Tibial nerve (tissue), 4 donors: ENCODE results near the gene RUNX2. TPM values are rescaled to one million over a fixed set of nuclear protein-coding genes. Genes with fewer than 3 reads are reported as not detected.

Source experiments
- DNase-seq, 2 donors: peaks; one replicate each; pipeline ENCODE4 v3.0.0-alpha.2; 2019; ENCODE audit warnings: low spot score in 2 of 2
- H3K27ac ChIP-seq, 4 donors: fragments of 200-600 bp; sonication (generic) in 3 of 4; one replicate each; pipeline ENCODE4 v1.5.1; 2017 to 2019; ENCODE audit warnings: mild to moderate bottlenecking in 1 of 4
- H3K27me3 ChIP-seq, 2 donors: fragments of 200-600 bp; sonication (generic) in 1 of 2; one replicate each; pipeline versions ENCODE4 v1.5.1 to v1.6.0; 2017 to 2019
- H3K36me3 ChIP-seq, 3 donors: fragments of 200-600 bp; sonication (generic); one replicate each; pipeline ENCODE4 v1.5.1; 2018 to 2019
- H3K4me1 ChIP-seq, 4 donors: fragments of 200-600 bp; sonication (generic) in 3 of 4; one replicate each; pipeline ENCODE4 v1.5.1; 2017 to 2019
- H3K4me3 ChIP-seq, 4 donors: fragments of 200-600 bp; sonication (generic) in 3 of 4; one replicate each; pipeline ENCODE4 v1.5.1; 2017 to 2019; ENCODE audit warnings: mild to moderate bottlenecking in 1 of 4, moderate library complexity in 1 of 4
- H3K9me3 ChIP-seq, 4 donors: fragments of 200-600 bp; sonication (generic) in 3 of 4; one replicate each; pipeline ENCODE4 v1.5.1; 2017 to 2019
- CTCF ChIP-seq, 5 experiments: fragments of 200-600 bp in 3 of 5; fragments of 450-650 bp in 2 of 5; sonication (generic) in 3 of 5; IDR thresholded peaks; one replicate each; pipeline ENCODE4 v1.5.1; 2016 to 2019; ENCODE audit warnings: antibody characterized with exemption in 5 of 5, mild to moderate bottlenecking in 3 of 5, moderate library complexity in 2 of 5
- EP300 ChIP-seq, 2 donors: sonication (generic); formaldehyde crosslinking; IDR thresholded peaks; one replicate each; pipeline ENCODE4 v1.6.1; 2017; ENCODE audit warnings: antibody characterized with exemption in 2 of 2, mild to moderate bottlenecking in 1 of 2
- POLR2A ChIP-seq, 2 donors: fragments of 450-650 bp; IDR thresholded peaks; one replicate each; pipeline ENCODE4 v1.6.1; 2017; ENCODE audit warnings: antibody characterized with exemption in 2 of 2, mild to moderate bottlenecking in 2 of 2, moderate library complexity in 2 of 2
- WGBS, 2 donors: methylation state at CpG; one replicate each; pipeline ENCODE4 v1.1.5; 2018; 5-methylcytosine and 5-hydroxymethylcytosine counted together
- total RNA-seq, 4 donors: library from RNA; depleted of rRNA; stranded (reverse); fragments of >200 nt; gene quantifications; one replicate each; pipeline ENCODE4 v1.1.0, GENCODE V29; 2016

The RUNX2 gene
- total RNA-seq, 4 donors from 2014 or later = 6.3 to 12.3 (median 7.8) TPM

DNA sequence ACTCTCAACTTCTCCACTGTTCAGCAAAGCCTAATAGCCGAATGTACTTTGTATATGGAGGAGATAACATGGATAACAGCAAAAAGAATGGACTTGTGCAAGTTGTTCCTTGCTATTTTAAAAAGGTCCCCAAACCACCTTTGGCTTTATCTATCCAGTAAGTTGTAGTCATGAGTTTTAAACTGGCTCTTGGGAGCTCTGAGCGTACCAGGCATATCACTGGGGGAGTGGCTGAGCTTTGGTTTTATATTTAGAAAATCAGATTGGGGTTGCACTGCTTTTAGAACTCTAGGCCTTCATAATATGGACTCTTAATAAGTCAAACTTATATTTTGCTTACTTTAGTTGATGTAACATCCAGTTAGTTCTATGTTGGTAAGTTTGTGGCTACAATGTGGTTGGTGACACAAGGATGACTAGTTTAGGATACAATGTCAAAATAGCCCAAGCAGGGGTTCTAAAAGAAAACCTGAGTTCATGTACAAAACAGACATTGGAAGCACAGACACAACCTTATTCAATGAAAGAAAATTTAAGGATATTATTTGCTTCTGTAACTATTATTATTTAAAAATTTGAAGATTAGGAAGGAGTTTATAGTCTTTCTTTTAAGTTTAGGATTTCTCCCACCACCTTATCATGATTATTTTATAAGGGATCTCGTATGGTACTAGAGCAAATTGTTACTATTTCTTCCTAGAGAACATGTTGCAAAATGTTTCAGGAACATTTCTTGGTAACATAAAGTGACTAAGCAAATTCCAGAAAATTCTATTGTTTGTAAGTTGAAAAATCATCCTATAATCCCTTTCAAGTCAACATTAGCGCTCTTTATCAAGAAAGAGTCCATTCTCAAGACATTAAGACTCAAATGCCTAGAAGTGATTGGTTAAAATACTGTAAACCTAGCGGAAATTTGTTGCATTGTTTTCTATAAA is 215.4 kb downstream of the RUNX2 start:
- H3K36me3 ChIP-seq = peaks cover 0 to 8% (median 0%) of the 10 kb centered on the region in 3 donors
- 82 to 83% methylated on average over 5 of the region's 5 CpGs for WGBS, 2 donors
- H3K27me3 ChIP-seq = no peaks in the 10 kb centered on the region
- TF ChIP-seq EP300 (IDR thresholded peaks at IDR 0.05) = no peak
- TF ChIP-seq CTCF (IDR thresholded peaks at IDR 0.05) = no peak
- TF ChIP-seq POLR2A (IDR thresholded peaks at IDR 0.05) = no peak
- no peak overlapping the region for H3K4me3 ChIP-seq
- no peak overlapping the region for H3K27ac ChIP-seq
- no peaks in the 10 kb centered on the region for H3K9me3 ChIP-seq
- no peak for DNase-seq
- H3K4me1 ChIP-seq = peaks cover 0 to 17% (median 6%) of the 10 kb centered on the region in 4 donors

DNA sequence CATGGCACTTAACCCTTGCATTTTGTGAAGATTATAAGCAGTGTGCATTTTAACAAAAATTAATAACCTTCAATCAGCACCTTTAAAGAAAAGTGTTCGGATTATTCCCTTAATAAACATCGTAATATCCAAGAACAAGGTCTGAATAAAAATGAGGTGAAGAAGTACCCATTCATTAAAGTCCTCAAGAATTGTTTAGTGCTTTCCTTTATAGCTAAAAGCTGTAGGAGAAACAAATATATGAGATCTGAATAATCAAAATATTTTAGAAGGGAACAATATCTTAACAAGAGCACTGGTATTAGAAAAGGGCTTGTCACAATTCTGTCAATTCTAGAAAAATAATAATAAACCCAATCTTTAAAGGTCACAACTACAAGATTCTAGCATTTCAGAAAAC is 217.3 kb downstream of the RUNX2 start:
- Histone ChIP-seq H3K9me3 (no peaks in the 10 kb centered on the region), H3K27me3 (no peaks in the 10 kb centered on the region), H3K27ac (no peak overlapping the region), H3K4me3 (no peak overlapping the region), H3K36me3 (peaks cover 0 to 8% (median 0%) of the 10 kb centered on the region in 3 donors), H3K4me1 (peaks cover 0 to 5% (median 2%) of the 10 kb centered on the region in 4 donors)
- no peak for DNase-seq
- TF ChIP-seq POLR2A (IDR thresholded peaks at IDR 0.05) (no peak), EP300 (IDR thresholded peaks at IDR 0.05) (no peak), CTCF (IDR thresholded peaks at IDR 0.05) (no peak)
- WGBS, 2 donors = 98 to 99% methylated on average over 2 of the region's 2 CpGs

DNA sequence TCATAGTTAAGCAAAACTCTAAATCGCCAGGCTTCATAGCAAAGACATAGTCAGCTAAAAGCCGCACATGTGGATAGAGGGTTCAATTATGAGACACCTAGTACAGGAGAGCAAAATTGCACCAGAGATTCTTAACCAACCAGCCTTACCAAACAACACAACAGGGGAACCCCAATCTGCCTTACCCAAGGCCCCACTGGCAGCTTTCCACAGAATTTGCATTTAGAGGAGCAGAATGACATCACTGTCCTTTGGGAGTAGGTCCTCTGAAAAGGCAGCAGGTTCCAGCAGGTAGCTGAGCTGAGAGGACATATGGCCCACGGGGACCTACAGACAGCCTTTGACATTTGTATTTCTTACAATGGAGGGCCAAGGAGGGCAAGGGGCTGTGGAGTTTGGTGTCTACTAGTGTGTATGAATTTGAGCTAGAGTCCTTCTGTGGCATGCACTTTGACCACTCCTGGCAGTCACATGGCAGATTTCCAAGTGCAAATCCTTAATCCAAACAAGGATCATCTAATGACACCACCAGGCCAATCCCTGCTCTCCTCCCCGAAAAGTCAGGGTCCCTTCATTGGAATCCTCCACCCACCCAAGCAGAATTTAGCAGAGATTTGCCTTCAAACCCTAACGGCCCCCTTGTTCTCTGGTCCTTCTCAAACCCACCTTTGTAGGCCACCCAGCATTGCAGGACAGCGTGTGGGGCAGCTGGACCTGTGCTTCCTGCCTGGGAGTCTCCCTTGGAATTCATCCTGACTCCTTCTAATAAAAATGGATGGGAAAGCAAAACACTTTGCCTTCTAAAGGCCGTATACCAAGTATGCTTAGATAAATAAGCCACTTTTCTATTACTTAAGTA is 220.8 kb downstream of the RUNX2 start:
- no peak for DNase-seq

GRCh38 chr6:45552536-45552935 is 224.4 kb downstream of the RUNX2 start:
- no peaks in the 10 kb centered on the region for H3K36me3 ChIP-seq
- 65 to 68% methylated on average over 6 of the region's 6 CpGs for WGBS, 2 donors
- no peaks in the 10 kb centered on the region for H3K27me3 ChIP-seq
- no peak overlapping the region for H3K27ac ChIP-seq
- no peak for TF ChIP-seq CTCF (IDR thresholded peaks at IDR 0.05)
- no peak for TF ChIP-seq POLR2A (IDR thresholded peaks at IDR 0.05)
- TF ChIP-seq EP300 (IDR thresholded peaks at IDR 0.05) = no peak
- H3K9me3 ChIP-seq = no peaks in the 10 kb centered on the region
- no peak for DNase-seq
- H3K4me1 ChIP-seq = peaks cover 0 to 33% (median 4%) of the 10 kb centered on the region in 4 donors
- H3K4me3 ChIP-seq = no peak overlapping the region

More for the DNA sequence above, 220.8 kb downstream of the RUNX2 start:
- no peak for TF ChIP-seq POLR2A (IDR thresholded peaks at IDR 0.05)
- TF ChIP-seq CTCF (IDR thresholded peaks at IDR 0.05) = no peak
- TF ChIP-seq EP300 (IDR thresholded peaks at IDR 0.05) = no peak
- WGBS, 2 donors = 76 to 82% methylated on average over 7 of the region's 7 CpGs
- Histone ChIP-seq H3K27me3 (no peaks in the 10 kb centered on the region), H3K27ac (no peak overlapping the region), H3K4me1 (peaks cover 0 to 5% (median 2%) of the 10 kb centered on the region in 4 donors), H3K9me3 (no peaks in the 10 kb centered on the region), H3K4me3 (no peak overlapping the region), H3K36me3 (peaks cover 0 to 8% (median 0%) of the 10 kb centered on the region in 3 donors)
